Endodermal cell (in vitro differentiated cells): ENCODE results near the gene TES. TPM values are rescaled to one million over a fixed set of nuclear protein-coding genes. Genes with fewer than 3 reads are reported as not detected.

Source experiments
- DNase-seq: peaks from one replicate; pipeline ENCODE4 v3.0.0-alpha.2; 2017
- H3K27ac ChIP-seq: 2 replicates; pipeline ENCODE4 v1.5.1; 2013; ENCODE audit warnings: mild to moderate bottlenecking, low read depth, low read length, moderate library complexity
- H3K27me3 ChIP-seq: 2 replicates; pipeline ENCODE4 v1.6.1; 2013; ENCODE audit warnings: mild to moderate bottlenecking, low read length, moderate library complexity; ENCODE audit not compliant: insufficient read depth, control insufficient read depth, poor library complexity, severe bottlenecking
- H3K36me3 ChIP-seq: 2 replicates; pipeline ENCODE4 v1.7.0; 2013; ENCODE audit warnings: mild to moderate bottlenecking, low read length, moderate library complexity; ENCODE audit not compliant: control insufficient read depth, insufficient read depth
- H3K4me1 ChIP-seq: one replicate; pipeline ENCODE4 v1.7.0; 2013; ENCODE audit warnings: low read length; ENCODE audit not compliant: control insufficient read depth, insufficient read depth
- H3K4me3 ChIP-seq: 2 replicates; pipeline ENCODE4 v1.5.1; 2013; ENCODE audit warnings: mild to moderate bottlenecking, low read length, moderate library complexity
- H3K9ac ChIP-seq: 2 replicates; pipeline ENCODE4 v1.6.1; 2013; ENCODE audit warnings: mild to moderate bottlenecking, low read length, moderate library complexity; ENCODE audit not compliant: poor library complexity, severe bottlenecking; ENCODE audit errors: extremely low read depth
- H3K9me3 ChIP-seq: 2 replicates; pipeline ENCODE4 v1.6.1; 2013; ENCODE audit warnings: mild to moderate bottlenecking, low read length, moderate library complexity; ENCODE audit not compliant: control insufficient read depth
- H3K27ac Mint-ChIP-seq: 2 replicates; pipeline ENCODE4 v1.8.0; 2020; ENCODE audit warnings: mixed read lengths
- H3K27me3 Mint-ChIP-seq: 2 replicates; pipeline ENCODE4 v1.8.0; 2021; ENCODE audit warnings: mild to moderate bottlenecking, mixed read lengths; ENCODE audit not compliant: insufficient read depth
- H3K36me3 Mint-ChIP-seq: 2 replicates; pipeline ENCODE4 v1.8.0; 2020; ENCODE audit warnings: low read depth, mixed read lengths
- H3K4me1 Mint-ChIP-seq: 2 replicates; pipeline ENCODE4 v1.8.0; 2020; ENCODE audit warnings: mixed read lengths
- H3K4me3 Mint-ChIP-seq: 2 replicates; pipeline ENCODE4 v1.8.0; 2020; ENCODE audit warnings: mild to moderate bottlenecking, moderate library complexity, mixed read lengths
- H3K9me3 Mint-ChIP-seq: 2 replicates; pipeline ENCODE4 v1.8.0; 2020; ENCODE audit warnings: mild to moderate bottlenecking, mixed read lengths
- CTCF ChIP-seq: fragments of 200-600 bp; sonication (generic); conservative IDR thresholded peaks from 2 replicates; pipeline ENCODE4 v1.5.0; 2021; ENCODE audit warnings: antibody characterized with exemption, mild to moderate bottlenecking
- WGBS, 2 experiments: methylation state at CpG; one replicate each; pipeline versions ENCODE4 v1.1.5 to v1.1.7; 2013; ENCODE audit warnings: missing lambda C conversion rate in 2 of 2, mixed read lengths in 1 of 2; ENCODE audit not compliant: insufficient coverage in 1 of 2, insufficient read length in 1 of 2; 5-methylcytosine and 5-hydroxymethylcytosine counted together
- total RNA-seq, 2 donors: library from RNA; stranded (reverse); fragmentation: NEBNext Ultra II Directional in 1 of 2; extraction: Animal tissue kit (Norgen Biotek cat#: 25700) in 1 of 2; gene quantifications; 2 replicates in 1 of 2; 3 replicates in 1 of 2; pipeline ENCODE4 v1.2.1, GENCODE V29; 2021

The TES gene
- total RNA-seq, 2 donors from 2014 or later: 23.1 to 31.0 TPM

GRCh38 chr7:116193329-116194087 lies 16.8 kb upstream of the TES start:
- no peaks in the 10 kb centered on the region for H3K27me3 ChIP-seq
- H3K4me3 Mint-ChIP-seq: no peak overlapping the region
- DNase-seq: no peak
- H3K27ac Mint-ChIP-seq: no peak overlapping the region
- H3K9me3 Mint-ChIP-seq: no peaks in the 10 kb centered on the region
- TF ChIP-seq CTCF: no peak
- H3K9me3 ChIP-seq: no peaks in the 10 kb centered on the region
- H3K9ac ChIP-seq: no peak overlapping the region
- H3K4me1 Mint-ChIP-seq: no peaks in the 10 kb centered on the region
- WGBS, 2 experiments: 91 to 96% methylated on average over 3 to 5 of the region's 5 CpGs
- no peak overlapping the region for H3K27ac ChIP-seq
- no peaks in the 10 kb centered on the region for H3K36me3 Mint-ChIP-seq
- H3K4me1 ChIP-seq: no peaks in the 10 kb centered on the region
- no peaks in the 10 kb centered on the region for H3K27me3 Mint-ChIP-seq
- no peak overlapping the region for H3K4me3 ChIP-seq
- H3K36me3 ChIP-seq: no peaks in the 10 kb centered on the region

GRCh38 chr7:116194115-116194514 lies 16.2 kb upstream of the TES start:
- Histone ChIP-seq H3K27me3 (no peaks in the 10 kb centered on the region), H3K9me3 (no peaks in the 10 kb centered on the region), H3K27ac (no peak overlapping the region), H3K9ac (no peak overlapping the region), H3K36me3 (no peaks in the 10 kb centered on the region), H3K4me1 (no peaks in the 10 kb centered on the region), H3K4me3 (no peak overlapping the region)
- WGBS, 2 experiments: 93% methylated on average over 2 of the region's 2 CpGs; no CpG with 5 or more reads in 1 of the 2 experiments
- Mint-ChIP-seq H3K27ac (no peak overlapping the region), H3K4me3 (no peak overlapping the region), H3K27me3 (no peaks in the 10 kb centered on the region), H3K36me3 (no peaks in the 10 kb centered on the region), H3K9me3 (no peaks in the 10 kb centered on the region), H3K4me1 (no peaks in the 10 kb centered on the region)
- TF ChIP-seq CTCF: no peak
- DNase-seq: no peak

GRCh38 chr7:116195451-116195850 lies 14.9 kb upstream of the TES start:
- Histone ChIP-seq H3K27ac (no peak overlapping the region), H3K36me3 (no peaks in the 10 kb centered on the region), H3K9me3 (no peaks in the 10 kb centered on the region), H3K27me3 (no peaks in the 10 kb centered on the region), H3K4me1 (no peaks in the 10 kb centered on the region), H3K9ac (no peak overlapping the region), H3K4me3 (no peak overlapping the region)
- 80 to 100% methylated on average over 1 of the region's 1 CpG for WGBS, 2 experiments
- no peak for DNase-seq
- TF ChIP-seq CTCF: no peak
- Mint-ChIP-seq H3K36me3 (no peaks in the 10 kb centered on the region), H3K4me3 (no peak overlapping the region), H3K27ac (no peak overlapping the region), H3K4me1 (no peaks in the 10 kb centered on the region), H3K9me3 (no peaks in the 10 kb centered on the region), H3K27me3 (no peaks in the 10 kb centered on the region)
